SK-N-SH (cell line): ENCODE results near the gene MSTO1. TPM values are rescaled to one million over a fixed set of nuclear protein-coding genes. Genes with fewer than 3 reads are reported as not detected.
"Not testable (repeated sequence)": the region's sequence is repeated elsewhere in the genome, so short reads cannot be mapped to it uniquely, and the experiment has no call there.

Experiments used
- CTCF ChIA-PET: fragments of 300-600, 350-600 bp; formaldehyde crosslinking; extraction: SDS; loops from one replicate; lab custom pipeline; 2021; lab: Yijun Ruan, JAX
- POLR2A ChIA-PET: fragments of 350-600 bp; sonication (Branson Sonifier 250); formaldehyde crosslinking; extraction: SDS; loops from one replicate; lab custom pipeline; 2020; ENCODE audit warnings: antibody characterized with exemption, inconsistent platforms; lab: Yijun Ruan, JAX
- DNase-seq: peaks from one replicate; pipeline ENCODE4 v3.0.0; 2012
- H2AFZ ChIP-seq: fragments of 200-600 bp; sonication (generic); 2 replicates; pipeline ENCODE4 v1.8.1; 2016; ENCODE audit warnings: antibody characterized with exemption, mild to moderate bottlenecking, low read depth
- H3F3A ChIP-seq: fragments of 200-600 bp; sonication (generic); replicated peaks from 2 replicates; pipeline ENCODE3; 2016; ENCODE audit warnings: antibody characterized with exemption, mild to moderate bottlenecking; ENCODE audit not compliant: insufficient read depth
- H3K27ac ChIP-seq, 2 experiments: fragments of 200-500 bp in 1 of 2; fragments of 200-600 bp in 1 of 2; sonication (Bioruptor generic) in 1 of 2; sonication (generic), shearing (Covaris generic) in 1 of 2; 2 replicates each; pipeline versions ENCODE4 v1.5.1 to v1.6.1; 2014 to 2016; ENCODE audit warnings: low read depth in 2 of 2, inconsistent platforms in 1 of 2, low read length in 1 of 2, mild to moderate bottlenecking in 1 of 2, mixed read lengths in 1 of 2
- H3K27me3 ChIP-seq: fragments of 200-600 bp; sonication (generic), shearing (Covaris generic); 2 replicates; pipeline ENCODE4 v1.6.1; 2016; ENCODE audit warnings: mixed run types; ENCODE audit not compliant: insufficient read depth
- H3K36me3 ChIP-seq, 2 experiments: fragments of 200-500 bp in 1 of 2; fragments of 200-600 bp in 1 of 2; sonication (Bioruptor generic) in 1 of 2; sonication (generic) in 1 of 2; replicated peaks in 1 of 2; 2 replicates each; pipeline versions ENCODE3 to v1.5.1; 2014 to 2016; ENCODE audit warnings: low read length in 1 of 2, mild to moderate bottlenecking in 1 of 2; ENCODE audit not compliant: insufficient read depth in 2 of 2, control insufficient read depth in 1 of 2
- H3K4me1 ChIP-seq, 2 experiments: fragments of 200-500 bp in 1 of 2; fragments of 200-600 bp in 1 of 2; sonication (Bioruptor generic) in 1 of 2; sonication (generic), shearing (Covaris generic) in 1 of 2; 2 replicates each; pipeline versions ENCODE4 v1.5.1 to v1.6.1; 2014 to 2016; ENCODE audit warnings: low read depth in 1 of 2, low read length in 1 of 2, mixed run types in 1 of 2; ENCODE audit not compliant: insufficient read depth in 2 of 2, control insufficient read depth in 1 of 2
- H3K4me2 ChIP-seq: fragments of 200-600 bp; sonication (generic), shearing (Covaris generic); 2 replicates; pipeline ENCODE4 v1.6.1; 2017; ENCODE audit warnings: mixed run types
- H3K4me3 ChIP-seq, 2 experiments: fragments of 200-500 bp in 1 of 2; fragments of 200-600 bp in 1 of 2; sonication (Bioruptor generic) in 1 of 2; sonication (generic), shearing (Covaris generic) in 1 of 2; 2 replicates each; pipeline versions ENCODE4 v1.5.1 to v1.8.1; 2014 to 2016; ENCODE audit warnings: low read depth in 2 of 2, inconsistent platforms in 1 of 2, low read length in 1 of 2, mild to moderate bottlenecking in 1 of 2, mixed read lengths in 1 of 2, moderate library complexity in 1 of 2
- H3K79me2 ChIP-seq: fragments of 200-600 bp; sonication (generic); 2 replicates; pipeline ENCODE4 v1.8.1; 2017; ENCODE audit warnings: mild to moderate bottlenecking; ENCODE audit not compliant: insufficient read depth
- H3K9ac ChIP-seq: fragments of 200-600 bp; sonication (generic); 2 replicates; pipeline ENCODE4 v1.6.1; 2017; ENCODE audit warnings: mixed run types
- H3K9me2 ChIP-seq: fragments of 200-600 bp; sonication (generic); 2 replicates; pipeline ENCODE4 v1.6.1; 2017; ENCODE audit warnings: mixed run types
- H3K9me3 ChIP-seq: fragments of 200-600 bp; sonication (generic); 2 replicates; pipeline ENCODE4 v1.6.1; 2017; ENCODE audit warnings: mixed run types, mild to moderate bottlenecking, moderate library complexity
- H4K20me1 ChIP-seq: fragments of 200-600 bp; sonication (generic); 2 replicates; pipeline ENCODE4 v1.6.1; 2017; ENCODE audit warnings: mild to moderate bottlenecking, mixed run types; ENCODE audit not compliant: insufficient read depth
- CHD2 ChIP-seq: fragments of 150-350 bp; IDR thresholded peaks from 2 replicates; pipeline ENCODE4 v1.6.1; 2018; ENCODE audit warnings: low read length; ENCODE audit not compliant: partially characterized antibody
- EZH2phosphoT487 ChIP-seq: fragments of 200-600 bp; sonication (generic); IDR thresholded peaks from 2 replicates; pipeline ENCODE4 v1.6.1; 2017; ENCODE audit warnings: low read depth, mixed run types, mild to moderate bottlenecking, antibody characterized with exemption, moderate library complexity, borderline replicate concordance
- FOSL2 ChIP-seq: IDR thresholded peaks from 2 replicates; pipeline ENCODE4 v1.4.0; 2012; ENCODE audit warnings: low read depth, mild to moderate bottlenecking, moderate library complexity, borderline replicate concordance
- GABPA ChIP-seq: IDR thresholded peaks from 2 replicates; pipeline ENCODE4 v1.4.0; 2012; ENCODE audit warnings: low read depth, mild to moderate bottlenecking
- GATA2 ChIP-seq: sonication (generic); formaldehyde crosslinking; IDR thresholded peaks from 2 replicates; pipeline ENCODE4 v1.5.0; 2020; ENCODE audit warnings: mild to moderate bottlenecking, missing genetic modification reagents
- JUND ChIP-seq: IDR thresholded peaks from 2 replicates; pipeline ENCODE4 v1.4.0; 2012
- MEF2A ChIP-seq: IDR thresholded peaks from 2 replicates; pipeline ENCODE4 v1.4.0; 2012; ENCODE audit warnings: low read depth, borderline replicate concordance
- MXI1 ChIP-seq: IDR thresholded peaks from 2 replicates; pipeline ENCODE4 v1.6.1; 2012; ENCODE audit warnings: mild to moderate bottlenecking, low read depth, low read length, improper control_type of control experiment
- NFIC ChIP-seq: IDR thresholded peaks from 2 replicates; pipeline ENCODE4 v1.4.0; 2012; ENCODE audit warnings: borderline replicate concordance
- NRF1 ChIP-seq: IDR thresholded peaks from 2 replicates; pipeline ENCODE4 v1.6.1; 2012; ENCODE audit warnings: low read depth, mild to moderate bottlenecking, low read length
- POLR2AphosphoS5 ChIP-seq: IDR thresholded peaks from 2 replicates; pipeline ENCODE4 v1.6.1; 2012; ENCODE audit warnings: low read depth, low read length
- RAD21 ChIP-seq: IDR thresholded peaks from 2 replicates; pipeline ENCODE4 v1.6.1; 2012; ENCODE audit warnings: mild to moderate bottlenecking, low read length
- RCOR1 ChIP-seq: fragments of 150-350 bp; IDR thresholded peaks from 2 replicates; pipeline ENCODE4 v1.6.1; 2017; ENCODE audit warnings: antibody characterized with exemption, low read length
- RXRA ChIP-seq: IDR thresholded peaks from 2 replicates; pipeline ENCODE4 v1.4.0; 2012; ENCODE audit warnings: low read depth, mild to moderate bottlenecking, borderline replicate concordance
- SIN3A ChIP-seq: IDR thresholded peaks from 2 replicates; pipeline ENCODE4 v1.6.1; 2012; ENCODE audit warnings: low read depth, mild to moderate bottlenecking, low read length, moderate library complexity, borderline replicate concordance
- TEAD4 ChIP-seq: IDR thresholded peaks from 2 replicates; pipeline ENCODE4 v1.4.0; 2012; ENCODE audit warnings: mild to moderate bottlenecking, borderline replicate concordance; ENCODE audit not compliant: insufficient read depth
- USF2 ChIP-seq: fragments of 150-350 bp; IDR thresholded peaks from 2 replicates; pipeline ENCODE4 v1.6.1; 2017; ENCODE audit warnings: antibody characterized with exemption, low read length, low read depth, borderline replicate concordance
- YY1 ChIP-seq: IDR thresholded peaks from 2 replicates; pipeline ENCODE4 v1.4.0; 2012; ENCODE audit warnings: low read depth, mild to moderate bottlenecking
- WGBS: methylation state at CpG from one replicate; pipeline ENCODE4 v1.1.6; 2017; ENCODE audit warnings: low lambda C conversion rate; 5-methylcytosine and 5-hydroxymethylcytosine counted together
- polyA plus RNA-seq, 3 experiments: library from polyadenylated mRNA; depleted of rRNA; stranded (reverse); fragments of >200 nt; gene quantifications; 2 replicates each; pipeline ENCODE4 v1.2.3, GENCODE V29; 2012
- TF ChIP-seq, protein P1 (sequence below): IDR thresholded peaks from 2 replicates; pipeline ENCODE4 v1.4.0; 2012; ENCODE audit warnings: low read depth, borderline replicate concordance
- TF ChIP-seq, protein P2 (sequence below): fragments of 200-600 bp; sonication (generic); IDR thresholded peaks from 2 replicates; pipeline ENCODE4 v1.6.1; 2017; ENCODE audit warnings: antibody characterized with exemption, mild to moderate bottlenecking, moderate library complexity
- TF ChIP-seq, protein P3 (sequence below): IDR thresholded peaks from 2 replicates; pipeline ENCODE4 v1.4.0; 2012; ENCODE audit warnings: low read depth

MSTO1 gene
- polyA plus RNA-seq, 1 of the 3 experiments (the other 2 are of a cell fraction) = 22.4 TPM

DNA sequence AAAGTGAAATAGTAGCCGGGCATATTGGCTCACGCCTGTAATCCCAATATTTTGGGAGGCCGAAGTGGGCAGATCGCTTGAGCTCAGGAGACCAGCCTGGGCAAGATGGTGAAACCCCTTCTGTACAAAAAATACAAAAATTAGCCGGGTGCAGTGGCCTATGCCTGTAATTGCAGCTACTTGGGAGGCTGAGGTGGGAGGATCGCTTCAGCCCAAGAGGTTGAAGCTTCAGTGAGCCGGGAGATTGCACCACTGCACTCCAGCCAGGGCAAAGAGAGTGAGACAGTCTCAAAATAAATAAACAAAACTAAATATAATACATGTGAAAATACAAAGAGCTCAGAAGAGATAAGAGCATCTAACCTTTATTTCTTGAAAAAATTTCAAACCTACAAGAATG, 2.3 kb upstream of the MSTO1 start:
- H3K27ac ChIP-seq = no peak overlapping the region
- H3K4me2 ChIP-seq = no peak overlapping the region
- H3K9me2 ChIP-seq = no peaks in the 10 kb centered on the region
- H4K20me1 ChIP-seq = no peaks in the 10 kb centered on the region
- TF ChIP-seq RAD21 = no peak
- TF ChIP-seq, protein P1, sequence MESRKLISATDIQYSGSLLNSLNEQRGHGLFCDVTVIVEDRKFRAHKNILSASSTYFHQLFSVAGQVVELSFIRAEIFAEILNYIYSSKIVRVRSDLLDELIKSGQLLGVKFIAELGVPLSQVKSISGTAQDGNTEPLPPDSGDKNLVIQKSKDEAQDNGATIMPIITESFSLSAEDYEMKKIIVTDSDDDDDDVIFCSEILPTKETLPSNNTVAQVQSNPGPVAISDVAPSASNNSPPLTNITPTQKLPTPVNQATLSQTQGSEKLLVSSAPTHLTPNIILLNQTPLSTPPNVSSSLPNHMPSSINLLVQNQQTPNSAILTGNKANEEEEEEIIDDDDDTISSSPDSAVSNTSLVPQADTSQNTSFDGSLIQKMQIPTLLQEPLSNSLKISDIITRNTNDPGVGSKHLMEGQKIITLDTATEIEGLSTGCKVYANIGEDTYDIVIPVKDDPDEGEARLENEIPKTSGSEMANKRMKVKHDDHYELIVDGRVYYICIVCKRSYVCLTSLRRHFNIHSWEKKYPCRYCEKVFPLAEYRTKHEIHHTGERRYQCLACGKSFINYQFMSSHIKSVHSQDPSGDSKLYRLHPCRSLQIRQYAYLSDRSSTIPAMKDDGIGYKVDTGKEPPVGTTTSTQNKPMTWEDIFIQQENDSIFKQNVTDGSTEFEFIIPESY = no peak
- TF ChIP-seq TEAD4 = no peak
- TF ChIP-seq MEF2A = no peak
- TF ChIP-seq, protein P2, sequence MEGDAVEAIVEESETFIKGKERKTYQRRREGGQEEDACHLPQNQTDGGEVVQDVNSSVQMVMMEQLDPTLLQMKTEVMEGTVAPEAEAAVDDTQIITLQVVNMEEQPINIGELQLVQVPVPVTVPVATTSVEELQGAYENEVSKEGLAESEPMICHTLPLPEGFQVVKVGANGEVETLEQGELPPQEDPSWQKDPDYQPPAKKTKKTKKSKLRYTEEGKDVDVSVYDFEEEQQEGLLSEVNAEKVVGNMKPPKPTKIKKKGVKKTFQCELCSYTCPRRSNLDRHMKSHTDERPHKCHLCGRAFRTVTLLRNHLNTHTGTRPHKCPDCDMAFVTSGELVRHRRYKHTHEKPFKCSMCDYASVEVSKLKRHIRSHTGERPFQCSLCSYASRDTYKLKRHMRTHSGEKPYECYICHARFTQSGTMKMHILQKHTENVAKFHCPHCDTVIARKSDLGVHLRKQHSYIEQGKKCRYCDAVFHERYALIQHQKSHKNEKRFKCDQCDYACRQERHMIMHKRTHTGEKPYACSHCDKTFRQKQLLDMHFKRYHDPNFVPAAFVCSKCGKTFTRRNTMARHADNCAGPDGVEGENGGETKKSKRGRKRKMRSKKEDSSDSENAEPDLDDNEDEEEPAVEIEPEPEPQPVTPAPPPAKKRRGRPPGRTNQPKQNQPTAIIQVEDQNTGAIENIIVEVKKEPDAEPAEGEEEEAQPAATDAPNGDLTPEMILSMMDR = no peak
- TF ChIP-seq CHD2 = no peak
- no peak for TF ChIP-seq JUND
- TF ChIP-seq GABPA = no peak
- TF ChIP-seq NRF1 = no peak
- no peak for TF ChIP-seq POLR2AphosphoS5
- TF ChIP-seq RCOR1 = no peak
- no peak for TF ChIP-seq GATA2
- no peak for TF ChIP-seq YY1
- TF ChIP-seq, protein P3, sequence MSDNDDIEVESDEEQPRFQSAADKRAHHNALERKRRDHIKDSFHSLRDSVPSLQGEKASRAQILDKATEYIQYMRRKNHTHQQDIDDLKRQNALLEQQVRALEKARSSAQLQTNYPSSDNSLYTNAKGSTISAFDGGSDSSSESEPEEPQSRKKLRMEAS = no peak
- H3K79me2 ChIP-seq = no peaks in the 10 kb centered on the region
- peaks cover 5% of the 10 kb centered on the region in 2 experiments for H3K36me3 ChIP-seq
- no peaks in the 10 kb centered on the region for H3K27me3 ChIP-seq
- ChIA-PET CTCF (interaction anchor here (0.9 to 1.1 kb wide), 2 partner anchors 9 to 382 kb away, joined by 3 to 4 read pairs; no protein-coding TSS in a partner anchor), POLR2A (no interaction called here)
- 87% methylated on average over 7 of the region's 7 CpGs for WGBS
- DNase-seq = no peak
- H3F3A ChIP-seq = peaks cover 9% of the 10 kb centered on the region
- no peak overlapping the region for H3K9ac ChIP-seq
- no peaks in the 10 kb centered on the region for H3K4me1 ChIP-seq
- no peak overlapping the region for H3K4me3 ChIP-seq
- H2AFZ ChIP-seq = no peak overlapping the region
- H3K9me3 ChIP-seq = no peaks in the 10 kb centered on the region

- Histone ChIP-seq H2AFZ (no peak overlapping the region), H3F3A (peaks cover 9% of the 10 kb centered on the region), H3K36me3 (peaks cover 5 to 9% of the 10 kb centered on the region in 2 experiments), H3K4me1 (no peaks in the 10 kb centered on the region), H3K9me2 (no peaks in the 10 kb centered on the region), H3K4me2 (no peak overlapping the region), H4K20me1 (no peaks in the 10 kb centered on the region), H3K79me2 (no peaks in the 10 kb centered on the region), H3K9ac (no peak overlapping the region), H3K4me3 (no peak overlapping the region), H3K9me3 (no peaks in the 10 kb centered on the region), H3K27ac (no peak overlapping the region), H3K27me3 (no peaks in the 10 kb centered on the region)
- TF ChIP-seq GABPA (no peak), YY1 (no peak), MXI1 (no peak), RXRA (no peak), EZH2phosphoT487 (no peak), FOSL2 (no peak), MEF2A (no peak), USF2 (no peak), NFIC (no peak), SIN3A (no peak)
- POLR2A ChIA-PET = no interaction called here
- no peak for DNase-seq
- CTCF ChIA-PET = interaction anchor here (0.6 kb wide), 1 partner anchor 268 kb away, joined by 3 read pairs; no protein-coding TSS in a partner anchor
- WGBS = 98% methylated on average over 9 of the region's 9 CpGs
Measured at GRCh38 chr1:155608888-155609225, 1.2 kb upstream of the MSTO1 start.

DNA sequence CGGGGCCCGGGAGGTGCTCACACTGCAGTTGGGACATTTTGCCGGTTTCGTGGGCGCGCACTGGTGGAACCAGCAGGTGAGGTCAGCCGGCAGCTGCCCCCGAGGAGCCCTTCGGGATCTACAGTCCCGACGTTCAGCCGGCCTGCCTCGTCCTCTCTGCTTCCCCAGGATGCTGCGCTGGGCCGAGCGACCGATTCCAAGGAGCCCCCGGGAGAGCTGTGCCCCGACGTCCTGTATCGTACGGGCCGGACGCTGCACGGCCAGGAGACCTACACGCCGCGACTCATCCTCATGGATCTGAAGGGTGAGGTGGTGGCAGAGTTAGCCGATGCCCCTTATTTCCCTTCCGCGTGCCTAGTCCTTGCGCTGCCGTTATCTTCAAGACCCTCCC, 234 bp downstream of the MSTO1 start:
- H3K4me2 ChIP-seq, H3F3A ChIP-seq, H3K27ac ChIP-seq, DNase-seq, H3K4me1 ChIP-seq, H2AFZ ChIP-seq, H3K9me2 ChIP-seq, H3K79me2 ChIP-seq, H3K9me3 ChIP-seq, POLR2A ChIA-PET, H4K20me1 ChIP-seq, H3K27me3 ChIP-seq: not testable (repeated sequence)
- CTCF ChIA-PET = interaction anchor here (0.6 kb wide), 1 partner anchor 359 kb away, joined by 3 read pairs; no protein-coding TSS in a partner anchor
- WGBS = no CpG with 5 or more reads among the region's 33 CpGs
- H3K36me3 ChIP-seq = peaks cover 5 to 11% of the 10 kb centered on the region in 2 experiments
- H3K9ac ChIP-seq = peak overlapping the region; percentile 51; the same call in 1 of the 2 replicates
- H3K4me3 ChIP-seq = peak overlapping the region; percentile 61 to 66; a peak in 3 of 4 replicates
